Measurements from ENCODE around the gene QSOX2.

QSOX2 gene

GRCh38 chr9:136219276-136219675, 26.3 kb downstream of the QSOX2 start:
- no peak for ATAC-seq

- ATAC-seq: no peak
Observed at GRCh38 chr9:136218673-136219072, 26.9 kb downstream of the QSOX2 start.

GRCh38 chr9:136218271-136218670, 27.3 kb downstream of the QSOX2 start:
- ATAC-seq: no peak

- no peak for ATAC-seq
Observed at GRCh38 chr9:136216541-136217244, 28.9 kb downstream of the QSOX2 start.

- no peak for ATAC-seq
Observed at GRCh38 chr9:136213733-136214132, 31.9 kb downstream of the QSOX2 start.

- ATAC-seq: no peak
Observed at GRCh38 chr9:136212345-136212950, 33.2 kb downstream of the QSOX2 start.

GRCh38 chr9:136211441-136212344, 33.9 kb downstream of the QSOX2 start:
- ATAC-seq: no peak

GRCh38 chr9:136211006-136211405, 34.6 kb downstream of the QSOX2 start:
- ATAC-seq: no peak

GRCh38 chr9:136210276-136210675, 35.3 kb downstream of the QSOX2 start:
- no peak for ATAC-seq

- no peak for ATAC-seq
Observed at GRCh38 chr9:136209786-136210185, 35.8 kb downstream of the QSOX2 start.

GRCh38 chr9:136209232-136209631, 36.4 kb downstream of the QSOX2 start:
- no peak for ATAC-seq

- ATAC-seq: no peak
Observed at GRCh38 chr9:136208675-136209074, 36.9 kb downstream of the QSOX2 start.

- no peak for ATAC-seq
Observed at GRCh38 chr9:136207616-136208015, 38.0 kb downstream of the QSOX2 start.

GRCh38 chr9:136206602-136207275, 38.9 kb downstream of the QSOX2 start:
- ATAC-seq: no peak

GRCh38 chr9:136205707-136205992, 40.0 kb downstream of the QSOX2 start:
- ATAC-seq: no peak

GRCh38 chr9:136204838-136205706, 40.5 kb downstream of the QSOX2 start, which contains the start of gene LHX3:
Gene LHX3, minus strand, starts transcription at chr9:136205128. Its CDS starts 116 bp downstream, at chr9:136205012.
- ATAC-seq: peak; percentile 18 to 19

GRCh38 chr9:136204145-136204805, 41.3 kb downstream of the QSOX2 start:
- ATAC-seq: peak; percentile 11 to 12

GRCh38 chr9:136203408-136204144, 42.0 kb downstream of the QSOX2 start:
- peak in 1 of 2 donors; percentile 11 for ATAC-seq

- ATAC-seq: no peak
Observed at GRCh38 chr9:136202454-136203407, 42.9 kb downstream of the QSOX2 start.
